ENCODE measurements around the gene ZNF414. TPM values are rescaled to one million over a fixed set of nuclear protein-coding genes. Genes with fewer than 3 reads are reported as not detected.
"Not testable (repeated sequence)": the region's sequence is repeated elsewhere in the genome, so short reads cannot be mapped to it uniquely, and the experiment has no call there.

ZNF414 gene
- total RNA-seq: 10 to 100 TPM; 27.8 to 31.2 (median 29.4) TPM

GRCh38 chr19:8513687-8514504, at the start of gene ZNF414:
Gene ZNF414 (minus strand): TSS chr19:8514167. CDS start chr19:8514046, 121 bp downstream.
- Mint-ChIP-seq H3K27me3 (ENCODE audit: low read depth) (no peaks in the 10 kb centered on the region), H3K4me3 (peak within 1 kb of the TSS; percentile 94), H3K36me3 (ENCODE audit: insufficient read depth) (no peaks in the 10 kb centered on the region), H3K9me3 (no peaks in the 10 kb centered on the region), H3K4me1 (ENCODE audit: low read depth) (peaks cover 51% of the 10 kb centered on the region)
- ATAC-seq: peak; percentile 87 to 91
- DNase-seq: peak; percentile 98

DNA sequence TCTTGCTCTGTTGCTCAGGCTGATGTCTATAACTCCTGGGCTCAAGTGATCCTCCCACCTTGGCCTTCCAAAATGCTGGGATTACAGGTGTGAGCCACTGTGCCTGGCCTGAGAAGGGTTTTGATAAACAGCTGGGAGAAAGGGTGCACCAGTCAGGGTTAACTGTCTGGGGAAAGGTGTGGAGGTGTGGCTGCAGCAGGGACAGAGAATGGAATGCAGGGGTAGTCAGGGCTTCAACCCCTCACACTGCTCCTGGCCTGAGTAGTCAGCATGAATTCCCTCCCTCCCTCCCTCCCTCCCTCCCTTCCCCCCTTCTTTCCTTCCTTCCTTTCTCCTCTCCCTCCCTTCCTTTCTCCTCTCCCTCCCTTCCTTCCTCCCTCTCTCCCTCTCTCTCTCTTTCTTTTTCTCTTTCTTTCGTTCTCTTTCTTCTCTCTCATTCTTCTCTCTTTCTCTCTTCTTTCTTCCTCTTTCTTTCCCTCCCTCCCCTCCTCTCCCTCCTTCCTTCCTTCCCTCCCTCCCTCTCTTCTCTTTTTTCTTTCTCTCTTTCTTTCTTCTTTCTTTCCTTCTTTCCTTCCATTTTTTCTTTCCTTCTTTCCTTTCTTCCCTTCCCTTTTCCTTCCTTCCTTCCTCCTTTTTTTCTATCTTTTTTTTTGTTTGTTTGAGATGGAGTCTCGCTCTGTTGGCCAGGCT, 47.3 kb upstream of the ZNF414 start:
- Mint-ChIP-seq H3K27me3 (ENCODE audit: low read depth) (no peaks in the 10 kb centered on the region), H3K36me3 (ENCODE audit: insufficient read depth) (no peaks in the 10 kb centered on the region), H3K4me3 (no peak overlapping the region), H3K4me1 (ENCODE audit: low read depth) (peaks cover 42% of the 10 kb centered on the region), H3K9me3 (no peaks in the 10 kb centered on the region)
- no peak for DNase-seq
- no peak for ATAC-seq

- H3K4me3 Mint-ChIP-seq: no peak overlapping the region
- no peaks in the 10 kb centered on the region for H3K9me3 Mint-ChIP-seq
- H3K4me1 Mint-ChIP-seq (ENCODE audit: low read depth): peaks cover 25% of the 10 kb centered on the region
- ATAC-seq (no peak), DNase-seq (no peak)
- peaks cover 4% of the 10 kb centered on the region for H3K36me3 Mint-ChIP-seq (ENCODE audit: insufficient read depth)
- H3K27me3 Mint-ChIP-seq (ENCODE audit: low read depth): no peaks in the 10 kb centered on the region
These were observed 44.4 kb upstream of the ZNF414 start for GRCh38 chr19:8558325-8558724.

- ATAC-seq (peak; percentile 18 to 25), DNase-seq (no peak)
- Mint-ChIP-seq H3K4me3 (no peak overlapping the region), H3K9me3 (no peaks in the 10 kb centered on the region), H3K36me3 (ENCODE audit: insufficient read depth) (peaks cover 10% of the 10 kb centered on the region), H3K4me1 (ENCODE audit: low read depth) (peaks cover 22% of the 10 kb centered on the region), H3K27me3 (ENCODE audit: low read depth) (no peaks in the 10 kb centered on the region)
These were observed 43.8 kb upstream of the ZNF414 start for GRCh38 chr19:8557642-8558238.

GRCh38 chr19:8553729-8554128, 39.8 kb upstream of the ZNF414 start:
- not testable (repeated sequence) for H3K4me3 Mint-ChIP-seq; ATAC-seq; H3K27me3 Mint-ChIP-seq (ENCODE audit: low read depth); DNase-seq; H3K9me3 Mint-ChIP-seq
- Mint-ChIP-seq H3K4me1 (ENCODE audit: low read depth) (peaks cover 14% of the 10 kb centered on the region), H3K36me3 (ENCODE audit: insufficient read depth) (peaks cover 18% of the 10 kb centered on the region)

DNA sequence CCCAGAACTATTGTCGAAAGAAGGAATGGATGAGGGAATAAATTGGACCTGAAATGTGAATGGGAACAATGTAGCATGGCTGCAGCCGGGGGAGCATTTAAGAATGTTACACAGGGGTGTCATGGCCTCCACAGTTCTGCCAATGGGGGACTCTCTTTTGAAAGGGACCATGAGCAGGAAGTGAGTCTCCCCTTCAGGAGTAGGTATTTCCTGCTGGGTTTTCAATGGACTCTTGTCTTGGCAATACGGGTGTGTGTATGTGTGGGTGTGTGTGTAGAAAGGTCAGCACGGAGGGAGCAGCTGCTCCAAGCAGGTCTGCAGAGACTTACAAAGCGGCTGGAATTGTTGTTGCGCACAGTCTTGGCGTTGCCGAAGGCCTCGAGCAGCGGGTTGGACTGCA, 38.8 kb upstream of the ZNF414 start:
- Mint-ChIP-seq H3K27me3 (ENCODE audit: low read depth) (no peaks in the 10 kb centered on the region), H3K4me1 (ENCODE audit: low read depth) (peaks cover 6% of the 10 kb centered on the region), H3K4me3 (no peak overlapping the region), H3K36me3 (ENCODE audit: insufficient read depth) (peaks cover 18% of the 10 kb centered on the region), H3K9me3 (no peaks in the 10 kb centered on the region)
- ATAC-seq (peak; percentile 43 to 55), DNase-seq (no peak)

DNA sequence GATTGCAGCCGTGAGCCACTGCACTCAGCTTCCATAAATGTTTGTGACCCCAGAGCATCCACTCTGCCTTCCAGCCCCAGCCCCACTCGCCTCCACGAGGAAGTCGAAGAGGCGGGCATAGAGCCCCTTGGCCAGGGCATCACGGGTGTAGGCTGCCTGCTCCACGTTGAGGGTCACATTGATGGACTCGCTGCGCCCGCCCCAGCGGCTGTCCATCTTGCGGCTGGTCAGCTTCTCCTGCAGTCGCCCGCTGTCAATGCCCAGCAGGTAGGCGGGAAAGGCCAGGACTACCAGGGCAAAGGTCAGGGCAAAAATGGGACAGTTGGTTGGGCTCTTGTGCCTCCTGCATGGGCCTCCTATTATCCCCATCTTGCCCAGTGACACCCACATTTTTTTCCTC, 36.1 kb upstream of the ZNF414 start:
- no peak overlapping the region for H3K4me3 Mint-ChIP-seq
- peaks cover 18% of the 10 kb centered on the region for H3K36me3 Mint-ChIP-seq (ENCODE audit: insufficient read depth)
- no peaks in the 10 kb centered on the region for H3K9me3 Mint-ChIP-seq
- no peaks in the 10 kb centered on the region for H3K27me3 Mint-ChIP-seq (ENCODE audit: low read depth)
- no peak for DNase-seq
- no peaks in the 10 kb centered on the region for H3K4me1 Mint-ChIP-seq (ENCODE audit: low read depth)
- ATAC-seq: no peak

GRCh38 chr19:8545743-8546142, 31.8 kb upstream of the ZNF414 start:
- Mint-ChIP-seq H3K27me3 (ENCODE audit: low read depth) (no peaks in the 10 kb centered on the region), H3K9me3 (no peaks in the 10 kb centered on the region), H3K4me3 (no peak overlapping the region), H3K36me3 (ENCODE audit: insufficient read depth) (no peaks in the 10 kb centered on the region), H3K4me1 (ENCODE audit: low read depth) (no peaks in the 10 kb centered on the region)
- no peak for DNase-seq
- no peak for ATAC-seq

DNA sequence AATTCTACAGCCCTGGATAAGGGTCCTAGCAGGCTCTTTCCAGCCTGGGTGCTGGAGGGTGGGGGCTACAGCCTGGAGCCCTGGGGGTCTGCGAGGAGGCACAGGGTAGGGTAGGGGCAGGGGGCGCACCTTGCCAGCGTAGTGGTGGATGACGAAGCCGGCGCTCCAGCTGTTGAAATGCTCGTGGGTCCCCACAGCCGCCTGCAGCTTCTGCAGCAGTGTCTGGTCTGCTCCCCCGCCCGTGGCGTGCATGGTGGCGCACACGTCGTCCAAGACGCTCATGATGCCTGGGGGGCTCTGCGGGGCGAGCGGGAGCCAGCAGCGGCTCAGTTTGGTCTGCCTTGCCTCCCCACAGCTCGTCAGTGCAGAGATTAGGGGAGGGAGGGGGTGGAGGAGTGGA, 30.2 kb upstream of the ZNF414 start:
- Mint-ChIP-seq H3K4me3 (no peak overlapping the region), H3K4me1 (ENCODE audit: low read depth) (no peaks in the 10 kb centered on the region), H3K27me3 (ENCODE audit: low read depth) (no peaks in the 10 kb centered on the region), H3K36me3 (ENCODE audit: insufficient read depth) (no peaks in the 10 kb centered on the region), H3K9me3 (no peaks in the 10 kb centered on the region)
- DNase-seq: no peak
- ATAC-seq: no peak

GRCh38 chr19:8539621-8540149, 25.7 kb upstream of the ZNF414 start:
- peaks cover 5% of the 10 kb centered on the region for H3K36me3 Mint-ChIP-seq (ENCODE audit: insufficient read depth)
- H3K27me3 Mint-ChIP-seq (ENCODE audit: low read depth): no peaks in the 10 kb centered on the region
- H3K9me3 Mint-ChIP-seq: no peaks in the 10 kb centered on the region
- ATAC-seq: no peak
- no peaks in the 10 kb centered on the region for H3K4me1 Mint-ChIP-seq (ENCODE audit: low read depth)
- no peak overlapping the region for H3K4me3 Mint-ChIP-seq
- DNase-seq: no peak

- Mint-ChIP-seq H3K4me3 (no peak overlapping the region), H3K9me3 (no peaks in the 10 kb centered on the region), H3K4me1 (ENCODE audit: low read depth) (no peaks in the 10 kb centered on the region), H3K27me3 (ENCODE audit: low read depth) (no peaks in the 10 kb centered on the region), H3K36me3 (ENCODE audit: insufficient read depth) (peaks cover 5% of the 10 kb centered on the region)
- DNase-seq: no peak
- ATAC-seq: no peak
These were observed 23.1 kb upstream of the ZNF414 start for GRCh38 chr19:8537099-8537498.

GRCh38 chr19:8536282-8536681, 22.3 kb upstream of the ZNF414 start:
- no peaks in the 10 kb centered on the region for H3K4me1 Mint-ChIP-seq (ENCODE audit: low read depth)
- H3K27me3 Mint-ChIP-seq (ENCODE audit: low read depth): no peaks in the 10 kb centered on the region
- no peak for ATAC-seq
- H3K4me3 Mint-ChIP-seq: no peak overlapping the region
- H3K36me3 Mint-ChIP-seq (ENCODE audit: insufficient read depth): peaks cover 5% of the 10 kb centered on the region
- no peak for DNase-seq
- no peaks in the 10 kb centered on the region for H3K9me3 Mint-ChIP-seq

GRCh38 chr19:8532225-8532624, 18.3 kb upstream of the ZNF414 start:
- ATAC-seq (no peak), DNase-seq (no peak)
- H3K27me3 Mint-ChIP-seq (ENCODE audit: low read depth): no peaks in the 10 kb centered on the region
- H3K36me3 Mint-ChIP-seq (ENCODE audit: insufficient read depth): peaks cover 24% of the 10 kb centered on the region
- no peak overlapping the region for H3K4me3 Mint-ChIP-seq
- no peaks in the 10 kb centered on the region for H3K9me3 Mint-ChIP-seq
- H3K4me1 Mint-ChIP-seq (ENCODE audit: low read depth): peaks cover 14% of the 10 kb centered on the region

- DNase-seq: no peak
- Mint-ChIP-seq H3K4me1 (ENCODE audit: low read depth) (peaks cover 14% of the 10 kb centered on the region), H3K36me3 (ENCODE audit: insufficient read depth) (peaks cover 29% of the 10 kb centered on the region), H3K27me3 (ENCODE audit: low read depth) (no peaks in the 10 kb centered on the region), H3K9me3 (no peaks in the 10 kb centered on the region), H3K4me3 (no peak overlapping the region)
- ATAC-seq: no peak
These were observed 17.5 kb upstream of the ZNF414 start for GRCh38 chr19:8531470-8531869.

Data from activated T-cell treated with anti-CD3 and anti-CD28 coated beads, Interleukin-2, amount 50 U/mL, for 4 hours (primary cell).